ENCODE measurements around the gene NUP93. TPM values are rescaled to one million over a fixed set of nuclear protein-coding genes. Genes with fewer than 3 reads are reported as not detected.

Gene NUP93
- total RNA-seq, 2 donors from 2014 or later = 18.1 to 19.8 TPM

DNA sequence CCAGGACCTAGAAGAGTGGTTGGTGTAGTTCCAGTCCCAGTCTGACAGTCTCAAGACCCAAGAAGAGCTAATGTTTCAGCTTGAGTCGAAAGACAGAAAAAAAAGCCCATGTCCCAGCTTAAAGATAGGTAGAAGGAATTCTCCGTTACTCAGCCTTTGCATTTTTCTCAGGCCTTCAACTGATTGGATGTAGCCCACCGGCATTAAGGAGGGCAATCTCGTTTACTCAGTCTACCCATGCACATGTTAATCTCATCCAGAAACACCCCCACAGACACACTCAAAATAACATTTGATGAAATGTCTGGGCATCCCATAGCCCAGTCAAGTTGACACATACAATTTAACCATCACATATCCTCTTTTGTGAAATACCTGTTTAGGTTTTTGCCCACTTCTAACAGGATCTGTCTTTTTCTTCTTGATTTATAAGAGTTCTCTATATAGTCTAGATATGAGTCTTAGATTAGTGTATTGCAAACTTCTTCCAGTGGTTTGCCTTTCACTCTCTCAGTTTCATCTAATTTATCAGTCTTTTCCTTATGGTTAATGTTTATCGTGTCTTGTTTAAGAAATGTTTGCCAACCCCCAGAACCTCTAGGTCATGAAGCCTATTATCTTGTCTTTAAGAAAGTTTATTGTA lies 7.6 kb upstream of the NUP93 start:
- Histone ChIP-seq H3K4me1 (no peaks in the 10 kb centered on the region), H3K27ac (no peak overlapping the region), H3K36me3 (no peaks in the 10 kb centered on the region), H3K9me3 (no peaks in the 10 kb centered on the region), H3K27me3 (no peaks in the 10 kb centered on the region), H3K4me3 (no peak overlapping the region)
- TF ChIP-seq, protein P1, sequence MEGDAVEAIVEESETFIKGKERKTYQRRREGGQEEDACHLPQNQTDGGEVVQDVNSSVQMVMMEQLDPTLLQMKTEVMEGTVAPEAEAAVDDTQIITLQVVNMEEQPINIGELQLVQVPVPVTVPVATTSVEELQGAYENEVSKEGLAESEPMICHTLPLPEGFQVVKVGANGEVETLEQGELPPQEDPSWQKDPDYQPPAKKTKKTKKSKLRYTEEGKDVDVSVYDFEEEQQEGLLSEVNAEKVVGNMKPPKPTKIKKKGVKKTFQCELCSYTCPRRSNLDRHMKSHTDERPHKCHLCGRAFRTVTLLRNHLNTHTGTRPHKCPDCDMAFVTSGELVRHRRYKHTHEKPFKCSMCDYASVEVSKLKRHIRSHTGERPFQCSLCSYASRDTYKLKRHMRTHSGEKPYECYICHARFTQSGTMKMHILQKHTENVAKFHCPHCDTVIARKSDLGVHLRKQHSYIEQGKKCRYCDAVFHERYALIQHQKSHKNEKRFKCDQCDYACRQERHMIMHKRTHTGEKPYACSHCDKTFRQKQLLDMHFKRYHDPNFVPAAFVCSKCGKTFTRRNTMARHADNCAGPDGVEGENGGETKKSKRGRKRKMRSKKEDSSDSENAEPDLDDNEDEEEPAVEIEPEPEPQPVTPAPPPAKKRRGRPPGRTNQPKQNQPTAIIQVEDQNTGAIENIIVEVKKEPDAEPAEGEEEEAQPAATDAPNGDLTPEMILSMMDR (IDR thresholded peaks at IDR 0.05) = no peak
- no peak for DNase-seq (ENCODE audit: low spot score)

DNA sequence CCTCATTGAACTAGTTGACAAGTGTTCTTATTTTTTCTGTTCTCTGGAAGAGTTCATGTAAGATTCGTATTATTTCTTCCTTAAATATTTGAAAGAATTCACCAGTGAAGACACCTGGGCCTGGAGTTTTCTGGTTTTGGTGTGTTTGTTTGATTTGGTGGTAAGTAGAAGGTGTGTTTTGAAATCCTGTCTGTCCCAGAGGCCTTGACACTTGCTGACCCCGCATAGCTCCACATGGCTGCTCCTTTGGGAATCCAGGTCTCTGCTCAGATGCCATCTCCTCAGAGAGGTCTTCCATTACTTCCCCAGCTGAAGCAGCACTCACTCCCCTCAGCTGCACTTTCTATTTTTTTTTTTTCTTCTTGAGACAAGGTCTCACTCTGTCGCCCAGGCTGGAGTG lies 5.7 kb upstream of the NUP93 start:
- Histone ChIP-seq H3K9me3 (no peaks in the 10 kb centered on the region), H3K27ac (no peak overlapping the region), H3K27me3 (no peaks in the 10 kb centered on the region), H3K36me3 (no peaks in the 10 kb centered on the region), H3K4me1 (peaks cover 0 to 10% of the 10 kb centered on the region in 2 donors), H3K4me3 (no peak overlapping the region)
- TF ChIP-seq, protein P1 (IDR thresholded peaks at IDR 0.05) = no peak
- no peak for DNase-seq (ENCODE audit: low spot score)

DNA sequence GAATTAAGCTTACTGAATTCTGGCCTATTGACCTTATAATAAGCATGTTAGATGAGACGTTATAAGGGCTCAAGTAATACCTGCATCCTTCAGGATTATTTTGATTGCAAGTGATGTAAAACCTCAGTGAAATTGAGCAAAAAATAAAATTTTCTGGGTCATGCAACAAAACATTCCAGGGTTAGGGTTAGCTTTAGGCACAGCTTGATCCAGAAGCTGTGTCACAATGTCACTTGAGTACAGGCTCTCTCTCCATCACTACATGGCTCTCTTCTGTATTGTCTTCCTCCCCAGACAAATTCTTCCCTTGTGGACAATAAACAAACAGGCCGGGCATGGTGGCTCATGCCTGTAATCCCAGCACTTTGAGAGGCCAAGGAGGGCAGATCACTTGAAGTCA lies 3.6 kb upstream of the NUP93 start:
- Histone ChIP-seq H3K27me3 (no peaks in the 10 kb centered on the region), H3K9me3 (no peaks in the 10 kb centered on the region), H3K36me3 (no peaks in the 10 kb centered on the region), H3K27ac (no peak overlapping the region), H3K4me3 (no peak overlapping the region), H3K4me1 (peaks cover 0 to 22% of the 10 kb centered on the region in 2 donors)
- TF ChIP-seq, protein P1 (IDR thresholded peaks at IDR 0.05) = no peak
- DNase-seq (ENCODE audit: low spot score) = no peak

DNA sequence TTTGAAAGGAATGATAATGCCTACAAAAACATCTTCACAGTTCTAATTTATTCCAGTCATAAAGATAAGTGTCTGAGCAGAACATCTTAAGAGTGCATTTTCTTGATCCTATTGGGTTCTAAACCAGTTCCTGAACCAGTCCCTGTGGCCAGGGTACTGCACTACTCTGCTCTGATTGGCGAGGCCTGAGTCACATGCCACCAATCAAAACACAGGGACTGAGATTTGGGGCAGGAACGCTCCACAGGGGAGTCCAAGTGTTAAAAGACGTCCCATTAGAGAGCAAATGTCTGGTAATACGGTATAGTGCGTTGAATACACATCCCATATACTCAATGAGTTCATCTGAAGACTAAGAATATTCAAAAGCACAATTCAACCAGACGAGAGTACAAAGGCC lies 3.0 kb upstream of the NUP93 start:
- H3K36me3 ChIP-seq = no peaks in the 10 kb centered on the region
- H3K27ac ChIP-seq = no peak overlapping the region
- H3K27me3 ChIP-seq = no peaks in the 10 kb centered on the region
- no peaks in the 10 kb centered on the region for H3K9me3 ChIP-seq
- TF ChIP-seq, protein P1 (IDR thresholded peaks at IDR 0.05) = no peak
- DNase-seq (ENCODE audit: low spot score) = no peak
- H3K4me1 ChIP-seq = peaks cover 0 to 23% of the 10 kb centered on the region in 2 donors
- H3K4me3 ChIP-seq = no peak overlapping the region

- Histone ChIP-seq H3K4me1 (peaks cover 0 to 23% of the 10 kb centered on the region in 2 donors), H3K9me3 (no peaks in the 10 kb centered on the region), H3K27ac (no peak overlapping the region), H3K36me3 (no peaks in the 10 kb centered on the region), H3K4me3 (no peak overlapping the region), H3K27me3 (no peaks in the 10 kb centered on the region)
- DNase-seq (ENCODE audit: low spot score) = no peak
- TF ChIP-seq, protein P1 (IDR thresholded peaks at IDR 0.05) = no peak
Measured at GRCh38 chr16:56728027-56728426, 1.9 kb upstream of the NUP93 start.

All from right atrium auricular region (tissue), 2 donors.